HL-60/S4 (cell line): ENCODE measurements around the gene CENPQ.
"Not testable (repeated sequence)": the region's sequence is repeated elsewhere in the genome, so short reads cannot be mapped to it uniquely, and the experiment has no call there.

ENCODE experiments used
- in situ Hi-C: fragments of 300-500 bp; cut with MboI; formaldehyde crosslinking; loops from 2 replicates; pipeline ENCODE4 v1.14.3; 2022; ENCODE audit warnings: low sequenced_read_pairs

Gene CENPQ

DNA sequence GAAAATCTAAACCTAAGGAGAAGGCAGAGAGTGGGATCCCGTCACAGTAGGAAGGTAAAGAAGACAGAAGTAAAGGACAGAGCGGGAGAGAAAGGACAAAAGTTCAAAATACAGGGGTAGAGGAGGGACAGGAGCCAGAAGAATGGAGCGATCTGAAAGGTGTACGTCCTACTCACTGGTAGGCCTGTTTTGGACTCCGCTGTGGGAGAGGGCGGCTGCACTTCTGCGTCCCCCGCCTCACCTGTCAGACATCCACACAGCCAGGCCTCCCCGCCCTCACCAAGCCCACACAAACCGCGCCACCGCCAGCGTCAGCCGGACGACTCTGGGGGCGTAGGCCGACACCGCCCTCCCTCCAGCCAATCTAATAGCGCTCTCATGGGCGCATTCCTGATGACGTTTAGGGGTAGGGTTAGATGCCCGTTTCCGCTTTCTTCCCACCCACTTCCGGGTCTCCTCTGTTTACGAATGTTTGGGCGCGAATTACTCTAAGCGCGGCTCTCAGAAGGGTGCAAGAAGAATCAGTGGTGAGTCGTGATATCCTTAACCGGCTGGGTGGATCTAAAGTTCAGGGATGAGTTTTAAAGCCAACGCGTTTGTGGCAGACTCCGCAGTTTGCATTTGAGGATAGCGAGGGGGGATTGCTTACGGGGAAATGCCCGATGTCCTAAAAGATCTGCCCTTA, at the start of gene CENPQ, which contains the start of gene MMUT:
Gene CENPQ, plus strand, starts transcription at position 444 of the 685 bp plus-strand sequence. CDS start 6,807 bp downstream, outside the sequence.
Gene MMUT, minus strand, starts transcription at position 327 of the 685 bp plus-strand sequence. CDS start 3,787 bp downstream, outside the sequence.
- in situ Hi-C loops, result no loop called here

GRCh38 chr6:49415358-49415757, 47.8 kb upstream of the CENPQ start:
- in situ Hi-C loops, result no loop called here

- in situ Hi-C loops, result no loop called here
Measured at GRCh38 chr6:49416195-49416594, 47.0 kb upstream of the CENPQ start.

DNA sequence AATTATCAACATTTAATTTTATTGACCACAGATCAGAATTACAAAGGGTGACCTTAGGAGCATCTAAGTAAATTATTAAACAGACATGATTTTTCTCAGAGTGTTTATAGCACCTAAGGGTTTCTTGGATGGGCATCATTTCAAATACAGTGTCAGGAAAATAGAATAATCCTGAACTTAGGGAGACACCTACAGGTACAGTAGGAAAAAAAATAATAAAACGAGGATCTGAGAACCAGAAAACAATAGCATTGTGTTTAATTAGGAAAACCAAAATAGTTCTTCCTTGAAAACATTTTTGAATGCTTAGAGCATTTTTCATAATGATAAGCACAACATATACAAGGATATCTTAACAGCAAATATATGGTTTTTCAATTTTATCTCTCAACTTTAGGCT, 39.4 kb upstream of the CENPQ start:
- in situ Hi-C loops, result no loop called here

- in situ Hi-C loops, result no loop called here
Measured at GRCh38 chr6:49430187-49430586, 33.0 kb upstream of the CENPQ start.

DNA sequence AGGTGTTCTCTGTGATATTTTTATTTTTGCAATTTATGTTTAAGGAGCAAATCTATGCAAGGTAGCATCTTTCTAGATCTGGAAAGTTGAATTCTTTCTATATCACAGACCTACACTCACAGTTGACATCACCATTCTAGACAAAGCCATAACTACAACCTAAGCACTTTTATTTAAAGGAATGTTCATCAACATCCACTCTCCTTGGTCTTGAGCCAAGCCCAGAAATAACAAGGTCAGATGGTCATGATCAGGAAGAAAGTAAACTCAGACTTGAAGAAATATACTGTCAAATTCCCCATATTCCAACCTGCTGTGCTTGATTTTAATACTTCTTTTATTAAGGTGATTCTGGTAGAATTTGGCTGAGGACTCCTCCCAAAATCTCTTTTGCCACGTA, 32.3 kb upstream of the CENPQ start:
- in situ Hi-C loops, result no loop called here

GRCh38 chr6:49453221-49453620, 9.9 kb upstream of the CENPQ start:
- in situ Hi-C loops, result no loop called here

DNA sequence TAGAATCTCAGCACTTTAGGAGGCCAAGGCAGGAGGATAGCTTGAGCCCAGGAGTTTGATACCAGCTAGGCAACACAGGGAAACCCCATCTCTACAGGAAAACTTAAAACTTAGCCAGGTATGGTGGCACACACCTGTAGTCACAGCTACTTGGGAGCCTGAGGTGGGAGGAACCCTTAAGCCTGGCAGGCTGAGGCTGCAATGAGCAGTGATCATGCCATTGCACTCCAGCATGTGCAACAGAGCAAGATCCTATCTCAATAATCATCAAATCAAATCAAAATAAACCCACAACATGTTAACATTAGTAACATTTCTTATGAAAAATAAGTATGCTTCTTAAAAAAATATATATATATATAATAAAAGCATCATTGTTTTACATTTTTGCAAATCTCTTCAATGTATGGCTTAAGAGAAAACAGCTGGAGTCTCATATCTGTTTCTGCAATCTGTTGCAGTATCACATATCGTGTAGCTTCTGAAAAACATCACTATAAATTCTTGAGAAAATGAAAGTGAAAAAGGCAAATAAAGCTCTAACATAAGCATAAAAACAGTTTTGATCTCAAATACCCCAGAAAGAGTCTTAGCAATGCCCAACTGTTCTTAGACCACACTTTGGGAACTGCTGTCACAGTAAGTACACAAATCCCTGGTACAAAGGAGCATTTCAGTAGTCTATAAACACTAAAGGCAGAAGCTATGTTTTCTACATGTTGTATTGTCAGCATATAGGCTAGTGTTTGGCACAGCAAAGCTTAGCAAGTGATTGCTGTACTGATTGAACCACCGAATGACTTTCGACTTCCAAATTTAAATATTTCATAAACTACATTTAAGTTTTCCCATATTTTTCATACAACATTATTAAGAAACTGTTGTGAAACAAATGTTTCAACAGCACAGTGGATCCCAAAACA, 8.1 kb upstream of the CENPQ start:
- in situ Hi-C loops, result no loop called here

GRCh38 chr6:49457771-49458170, 5.4 kb upstream of the CENPQ start:
- in situ Hi-C loops, result no loop called here

DNA sequence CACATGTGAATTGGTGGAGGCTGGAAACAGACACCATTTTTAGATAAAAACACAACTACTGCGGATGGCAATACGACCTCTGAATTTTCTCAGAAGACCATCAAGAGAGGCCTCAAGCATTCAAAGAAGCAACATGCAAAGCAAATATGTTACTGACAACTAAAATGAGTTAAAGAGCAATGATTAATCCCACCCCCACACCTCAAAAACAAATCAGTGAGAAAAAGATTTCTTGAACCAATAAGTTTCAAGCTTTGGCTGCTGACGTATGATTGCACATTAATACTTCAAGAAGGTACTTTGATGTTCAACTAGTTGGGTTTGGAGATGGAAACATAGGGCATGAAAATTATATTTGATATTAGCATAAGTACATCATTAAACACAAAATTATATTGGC, 1.1 kb upstream of the CENPQ start:
- in situ Hi-C loops, result no loop called here

DNA sequence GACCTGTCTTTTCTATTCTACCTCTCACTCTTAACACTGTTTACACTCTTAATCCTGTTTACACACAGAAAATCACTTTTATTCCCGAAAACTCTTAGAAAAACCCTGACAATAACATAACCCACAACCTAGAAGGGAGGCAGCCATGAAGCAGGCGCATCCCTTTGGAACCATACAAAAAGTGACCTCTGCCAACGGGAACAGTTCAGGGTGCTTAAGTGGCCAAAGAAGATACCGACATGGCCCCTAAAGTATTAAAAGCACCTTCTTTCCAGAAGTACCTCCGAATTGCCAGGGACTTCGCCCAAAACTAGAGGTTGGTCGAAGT, 607 bp upstream of the CENPQ start:
- in situ Hi-C loops, result no loop called here

- in situ Hi-C loops, result no loop called here
Measured at GRCh38 chr6:49463612-49463967, 420 bp downstream of the CENPQ start.

DNA sequence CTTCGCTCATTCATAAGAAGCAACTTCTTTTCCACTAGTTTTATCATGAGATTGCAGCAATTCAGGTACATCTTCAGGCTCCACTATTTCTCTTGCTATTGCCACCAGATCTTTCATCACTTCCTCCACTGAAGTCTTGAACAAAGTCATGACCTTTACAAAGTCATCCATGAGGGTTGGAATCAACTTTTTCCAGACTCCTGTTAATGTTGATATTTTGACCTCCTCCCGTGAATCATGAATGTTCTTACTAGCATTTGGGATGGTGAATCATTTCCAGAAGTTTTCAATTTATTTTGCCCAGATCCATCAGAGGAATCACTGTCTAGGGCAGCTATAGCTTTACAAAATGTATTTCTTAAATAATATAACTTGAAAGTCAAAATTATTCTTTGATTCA, 1.5 kb downstream of the CENPQ start:
- in situ Hi-C loops, result no loop called here

- in situ Hi-C loops, result no loop called here
Measured at GRCh38 chr6:49468042-49468441, 4.9 kb downstream of the CENPQ start.

DNA sequence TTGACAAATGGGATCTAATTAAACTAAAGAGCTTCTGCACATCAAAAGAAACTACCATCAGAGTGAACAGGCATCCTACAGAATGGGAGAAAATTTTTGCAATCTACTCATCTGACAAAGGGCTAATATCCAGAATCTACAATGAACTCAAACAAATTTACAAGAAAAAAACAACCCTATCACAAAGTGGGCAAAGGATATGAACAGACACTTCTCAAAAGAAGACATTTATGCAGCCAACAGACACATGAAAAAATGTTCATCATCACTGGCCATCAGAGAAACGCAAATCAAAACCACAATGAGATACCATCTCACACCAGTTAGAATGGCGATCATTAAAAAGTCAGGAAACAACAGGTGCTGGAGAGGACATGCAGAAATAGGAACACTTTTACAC, 13.4 kb downstream of the CENPQ start:
- in situ Hi-C loops, result not testable (repeated sequence)

DNA sequence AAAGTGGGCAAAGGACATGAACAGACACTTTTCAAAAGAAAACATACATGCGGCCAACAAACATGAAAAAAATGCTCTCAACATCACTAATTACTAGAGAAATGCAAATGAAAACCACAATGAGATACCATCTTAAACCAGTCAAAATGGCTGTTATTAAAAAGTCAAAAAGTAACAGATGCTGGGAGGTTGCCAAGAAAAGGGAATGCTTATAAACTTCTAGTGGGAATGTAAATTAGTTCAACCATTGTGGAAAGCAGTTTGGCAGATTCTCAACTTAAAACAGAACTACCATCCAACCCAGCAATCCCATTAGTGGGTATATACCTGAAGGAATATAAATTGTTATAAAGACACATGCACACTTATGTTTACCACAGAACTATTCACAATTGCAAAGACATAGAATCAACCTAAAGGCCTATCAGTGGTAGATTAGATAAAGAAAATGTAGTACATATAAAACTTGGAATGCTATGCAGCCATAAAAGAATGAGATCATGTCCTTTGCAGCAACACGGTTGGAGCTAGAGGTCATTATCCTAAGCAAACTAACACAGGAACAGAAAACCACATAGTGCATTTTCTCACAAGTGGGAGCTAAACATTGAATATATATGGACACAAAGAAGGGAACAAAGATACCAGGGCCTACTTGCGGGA, 16.3 kb downstream of the CENPQ start:
- in situ Hi-C loops, result no loop called here

DNA sequence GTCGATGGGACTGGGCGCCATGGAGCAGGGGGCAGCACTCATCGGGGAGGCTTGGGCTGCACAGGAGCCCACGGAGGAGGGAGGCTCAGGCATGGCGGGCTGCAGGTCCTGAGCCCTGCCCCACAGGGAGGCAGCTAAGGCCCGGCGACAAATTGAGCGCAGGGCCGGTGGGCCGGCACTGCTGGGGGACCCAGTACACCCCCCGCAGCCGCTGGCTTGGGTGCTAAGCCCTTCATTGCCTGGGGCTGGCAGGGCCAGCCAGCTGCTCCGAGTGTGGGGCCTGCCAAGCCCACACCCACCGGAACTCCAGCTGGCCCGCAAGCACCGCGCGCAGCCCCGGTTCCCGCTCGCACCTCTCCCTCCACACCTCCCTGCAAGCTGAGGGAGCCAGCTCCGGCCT, 18.7 kb downstream of the CENPQ start:
- in situ Hi-C loops, result not testable (repeated sequence)

DNA sequence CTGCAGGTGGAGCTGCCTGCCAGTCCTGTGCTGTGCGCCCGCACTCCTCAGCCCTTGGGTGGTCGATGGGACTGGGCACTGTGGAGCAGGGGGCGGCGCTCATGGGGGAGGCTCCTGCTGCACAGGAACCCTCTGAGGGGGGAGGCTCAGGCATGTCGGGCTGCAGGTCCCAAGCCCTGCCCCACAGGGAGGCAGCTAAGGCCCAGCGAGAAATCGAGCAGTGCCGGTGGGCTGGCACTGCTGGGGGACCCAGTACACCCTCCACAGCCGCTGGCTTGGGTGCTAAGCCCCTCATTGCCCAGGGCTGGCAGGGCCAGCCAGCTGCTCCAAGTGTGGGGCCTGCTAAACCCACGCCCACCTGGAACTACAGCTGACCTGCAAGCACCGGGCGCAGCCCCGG, 20.2 kb downstream of the CENPQ start:
- in situ Hi-C loops, result not testable (repeated sequence)

DNA sequence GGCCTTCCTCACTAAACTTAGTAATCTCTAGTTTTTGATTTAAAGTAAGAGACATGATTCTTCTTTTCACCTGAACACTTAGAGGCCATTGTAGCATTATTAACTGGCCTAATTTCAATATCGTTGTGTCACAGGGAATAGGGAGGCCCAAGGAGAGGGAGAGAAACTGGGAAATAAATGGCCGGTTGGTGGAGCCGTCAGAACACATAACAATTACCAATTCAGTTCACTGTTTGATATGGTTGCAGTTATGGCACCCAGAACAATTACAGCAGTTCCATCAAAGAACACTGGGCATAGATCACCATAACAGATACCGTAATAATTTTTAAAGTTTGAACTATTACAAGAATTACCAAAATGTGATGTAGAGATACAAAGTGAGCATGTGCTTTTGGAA, 27.5 kb downstream of the CENPQ start:
- in situ Hi-C loops, result no loop called here

DNA sequence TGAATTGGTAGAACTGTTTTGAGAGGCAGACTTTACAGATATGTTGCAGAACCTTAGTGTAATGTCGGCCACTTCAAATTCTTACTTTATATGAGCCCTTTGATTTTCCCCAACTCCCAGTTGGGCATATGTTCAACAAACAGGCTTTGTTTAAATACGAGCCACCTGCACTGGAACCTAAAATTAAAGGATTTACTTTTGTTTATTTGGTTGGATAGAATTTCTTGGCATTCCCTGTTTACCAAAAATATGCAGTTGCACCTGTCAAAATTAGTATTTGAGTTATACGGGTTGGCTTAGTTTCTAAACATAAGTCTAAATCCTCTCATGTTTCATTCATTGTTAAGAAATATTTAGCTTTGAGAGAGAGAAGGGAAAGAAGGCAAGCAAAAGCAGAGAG, 34.1 kb downstream of the CENPQ start:
- in situ Hi-C loops, result no loop called here

GRCh38 chr6:49499126-49499525, 36.0 kb downstream of the CENPQ start:
- in situ Hi-C loops, result no loop called here

GRCh38 chr6:49499623-49500022, 36.5 kb downstream of the CENPQ start, which contains the start of gene GLYATL3:
Gene GLYATL3, plus strand, starts transcription at chr6:49499923. Its CDS starts 12,068 bp downstream, at chr6:49511991.
- in situ Hi-C loops, result no loop called here
